Neuronal stem cell (in vitro differentiated cells): Measurements from ENCODE around the gene NBDY.

ENCODE experiments used
- DNase-seq: peaks from one replicate; pipeline ENCODE4 v3.0.0-alpha.2; 2013; ENCODE audit warnings: low spot score
- H2AFZ ChIP-seq: one replicate; pipeline ENCODE4 v1.6.1; 2013; ENCODE audit warnings: mild to moderate bottlenecking, low read length, inconsistent platforms
- H2AK5ac ChIP-seq: 2 replicates; pipeline ENCODE4 v1.6.1; 2013; ENCODE audit warnings: low read depth, mild to moderate bottlenecking, inconsistent platforms, low read length, moderate library complexity, mixed read lengths
- H2BK120ac ChIP-seq: 2 replicates; pipeline ENCODE4 v1.6.1; 2013; ENCODE audit warnings: low read depth, mild to moderate bottlenecking, inconsistent platforms, low read length, moderate library complexity, mixed read lengths
- H2BK12ac ChIP-seq: one replicate; pipeline ENCODE4 v1.6.1; 2013; ENCODE audit warnings: low read length, inconsistent platforms
- H2BK15ac ChIP-seq: 2 replicates; pipeline ENCODE4 v1.6.1; 2013; ENCODE audit warnings: mild to moderate bottlenecking, low read length, inconsistent platforms, mixed read lengths
- H2BK5ac ChIP-seq: one replicate; pipeline ENCODE4 v1.6.1; 2013; ENCODE audit warnings: inconsistent platforms, mild to moderate bottlenecking, low read length, moderate library complexity
- H3K14ac ChIP-seq: one replicate; pipeline ENCODE4 v1.6.1; 2013; ENCODE audit warnings: low read length, inconsistent platforms
- H3K18ac ChIP-seq: 2 replicates; pipeline ENCODE4 v1.6.1; 2013; ENCODE audit warnings: low read length, inconsistent platforms
- H3K23ac ChIP-seq: 2 replicates; pipeline ENCODE4 v1.6.1; 2013; ENCODE audit warnings: low read depth, mild to moderate bottlenecking, mixed read lengths, low read length, inconsistent platforms; ENCODE audit not compliant: poor library complexity
- H3K27ac ChIP-seq: replicated peaks from 3 replicates; pipeline ENCODE4 v1.5.1; 2013; ENCODE audit warnings: low read length, inconsistent platforms
- H3K27me3 ChIP-seq, 3 experiments: 2 replicates each; pipeline ENCODE4 v1.6.1; 2013; ENCODE audit warnings: low read length in 3 of 3, mild to moderate bottlenecking in 2 of 3, inconsistent platforms in 1 of 3, low read depth in 1 of 3, mixed read lengths in 1 of 3, moderate library complexity in 1 of 3; ENCODE audit not compliant: control insufficient read depth in 3 of 3, insufficient read depth in 3 of 3
- H3K36me3 ChIP-seq, 2 donors: replicated peaks in 1 of 2; 2 replicates each; pipeline ENCODE4 v1.6.1; 2013; ENCODE audit warnings: low read length in 2 of 2; ENCODE audit not compliant: control insufficient read depth in 2 of 2, insufficient read depth in 2 of 2
- H3K4ac ChIP-seq: 2 replicates; pipeline ENCODE4 v1.6.1; 2013; ENCODE audit warnings: inconsistent platforms, mild to moderate bottlenecking, low read length, moderate library complexity
- H3K4me1 ChIP-seq, 2 donors: 1 replicate in 1 of 2; 2 replicates in 1 of 2; pipeline ENCODE4 v1.6.1; 2013; ENCODE audit warnings: low read length in 2 of 2, low read depth in 1 of 2; ENCODE audit not compliant: control insufficient read depth in 2 of 2, insufficient read depth in 1 of 2
- H3K4me2 ChIP-seq: one replicate; pipeline ENCODE4 v1.6.1; 2013; ENCODE audit warnings: mild to moderate bottlenecking, low read length, inconsistent platforms; ENCODE audit not compliant: insufficient read depth, poor library complexity, severe bottlenecking
- H3K4me3 ChIP-seq, 2 donors: 2 replicates each; pipeline ENCODE4 v1.5.1; 2013; ENCODE audit warnings: low read length in 2 of 2, mild to moderate bottlenecking in 2 of 2, inconsistent platforms in 1 of 2, moderate library complexity in 1 of 2
- H3K79me1 ChIP-seq: one replicate; pipeline ENCODE4 v1.6.1; 2013; ENCODE audit warnings: low read depth, mild to moderate bottlenecking, inconsistent platforms, low read length, moderate library complexity
- H3K9ac ChIP-seq: one replicate; pipeline ENCODE4 v1.6.1; 2013; ENCODE audit warnings: mild to moderate bottlenecking, low read depth, low read length, inconsistent platforms; ENCODE audit not compliant: poor library complexity
- H3K9me3 ChIP-seq, 2 donors: replicated peaks in 1 of 2; 2 replicates each; pipeline versions ENCODE3 to v1.6.1; 2013; ENCODE audit warnings: low read length in 2 of 2, mild to moderate bottlenecking in 2 of 2, inconsistent platforms in 1 of 2, low read depth in 1 of 2, mixed read lengths in 1 of 2, moderate library complexity in 1 of 2; ENCODE audit not compliant: control insufficient read depth in 2 of 2, insufficient read depth in 1 of 2
- H4K8ac ChIP-seq: one replicate; pipeline ENCODE4 v1.6.1; 2013; ENCODE audit warnings: low read depth, mild to moderate bottlenecking, inconsistent platforms, low read length, moderate library complexity
- H4K91ac ChIP-seq: one replicate; pipeline ENCODE4 v1.6.1; 2013; ENCODE audit warnings: low read length, low read depth, mild to moderate bottlenecking, inconsistent platforms; ENCODE audit not compliant: poor library complexity
- WGBS, 2 donors: extraction: QIAGEN DNeasy Blood & Tissue Kit; methylation state at CpG; one replicate each; pipeline ENCODE4 v1.1.7; 2013; ENCODE audit warnings: missing lambda C conversion rate in 2 of 2, mixed read lengths in 1 of 2; ENCODE audit not compliant: insufficient read length in 2 of 2, insufficient replicate concordance in 1 of 2; ENCODE audit errors: extremely low coverage in 2 of 2; 5-methylcytosine and 5-hydroxymethylcytosine counted together

NBDY gene

DNA sequence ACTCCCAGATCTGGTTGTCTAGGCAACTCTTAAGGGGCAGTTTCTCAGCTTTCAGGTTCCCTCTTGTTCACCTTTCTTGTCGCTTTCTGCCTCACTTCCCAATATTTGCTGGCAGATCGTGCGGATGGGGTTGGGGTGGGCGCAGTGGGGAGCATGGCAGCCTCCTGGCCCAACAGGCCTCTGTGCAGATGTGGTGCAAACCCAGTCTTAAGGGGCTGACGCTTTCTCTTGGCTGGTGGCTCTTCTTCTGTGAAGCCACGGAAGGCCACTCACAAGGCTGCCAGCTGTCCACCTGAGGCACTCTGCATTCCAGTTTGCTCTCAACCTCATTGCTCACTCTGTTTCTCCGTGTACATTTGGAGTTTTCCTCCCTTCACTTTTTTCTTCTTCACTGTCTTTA lies 61.7 kb downstream of the NBDY start:
- Histone ChIP-seq H2BK5ac (no peak overlapping the region), H3K14ac (no peak overlapping the region), H3K79me1 (no peaks in the 10 kb centered on the region), H3K23ac (no peak overlapping the region), H2BK15ac (no peak overlapping the region), H3K36me3 (peaks cover 3 to 43% of the 10 kb centered on the region in 2 donors), H2BK120ac (no peak overlapping the region), H2AK5ac (no peak overlapping the region), H3K9ac (no peak overlapping the region), H4K8ac (no peak overlapping the region), H3K4me3 (no peak overlapping the region), H3K27ac (no peak overlapping the region), H3K4me2 (no peak overlapping the region), H4K91ac (no peak overlapping the region), H2BK12ac (no peak overlapping the region), H3K27me3 (peaks cover 0 to 12% (median 0%) of the 10 kb centered on the region in 3 experiments), H2AFZ (no peak overlapping the region), H3K18ac (no peak overlapping the region), H3K4ac (no peak overlapping the region), H3K4me1 (no peaks in the 10 kb centered on the region), H3K9me3 (no peaks in the 10 kb centered on the region)
- DNase-seq = no peak
- WGBS, 2 donors = no CpG with 5 or more reads among the region's 7 CpGs

DNA sequence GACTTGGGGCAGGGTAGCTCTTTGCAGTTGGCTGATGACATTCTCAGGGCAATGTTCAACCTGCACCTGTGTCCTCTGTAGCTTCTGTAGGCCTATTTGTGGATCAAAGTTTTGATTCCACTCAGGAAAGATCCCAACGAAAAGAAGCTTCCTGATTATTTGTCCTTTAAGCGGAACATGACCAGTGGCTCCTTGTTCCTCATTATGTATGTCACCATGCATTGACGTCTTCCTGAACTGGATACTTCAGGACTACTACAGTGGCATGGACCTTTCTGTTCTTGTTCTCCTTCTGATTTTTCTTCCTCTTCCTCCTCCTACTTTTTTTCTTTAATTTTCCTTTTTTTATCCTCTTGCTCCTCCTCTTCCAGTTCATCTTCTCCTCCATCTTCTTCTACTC lies 62.4 kb downstream of the NBDY start:
- peaks cover 0 to 10% (median 0%) of the 10 kb centered on the region in 3 experiments for H3K27me3 ChIP-seq
- no peak overlapping the region for H2BK15ac ChIP-seq
- no peaks in the 10 kb centered on the region for H3K9me3 ChIP-seq
- H3K36me3 ChIP-seq = peaks cover 3 to 43% of the 10 kb centered on the region in 2 donors
- H3K4me1 ChIP-seq = no peaks in the 10 kb centered on the region
- no peak overlapping the region for H2AFZ ChIP-seq
- no peak overlapping the region for H3K18ac ChIP-seq
- no peak overlapping the region for H2BK5ac ChIP-seq
- no peak overlapping the region for H3K4me3 ChIP-seq
- H2AK5ac ChIP-seq = no peak overlapping the region
- no peak overlapping the region for H3K23ac ChIP-seq
- no peak overlapping the region for H3K9ac ChIP-seq
- H2BK120ac ChIP-seq = no peak overlapping the region
- no peak overlapping the region for H4K8ac ChIP-seq
- no CpG with 5 or more reads among the region's 3 CpGs for WGBS, 2 donors
- no peak overlapping the region for H3K14ac ChIP-seq
- DNase-seq = no peak
- no peaks in the 10 kb centered on the region for H3K79me1 ChIP-seq
- H3K27ac ChIP-seq = no peak overlapping the region
- H4K91ac ChIP-seq = no peak overlapping the region
- no peak overlapping the region for H3K4ac ChIP-seq
- H2BK12ac ChIP-seq = no peak overlapping the region
- H3K4me2 ChIP-seq = no peak overlapping the region

DNA sequence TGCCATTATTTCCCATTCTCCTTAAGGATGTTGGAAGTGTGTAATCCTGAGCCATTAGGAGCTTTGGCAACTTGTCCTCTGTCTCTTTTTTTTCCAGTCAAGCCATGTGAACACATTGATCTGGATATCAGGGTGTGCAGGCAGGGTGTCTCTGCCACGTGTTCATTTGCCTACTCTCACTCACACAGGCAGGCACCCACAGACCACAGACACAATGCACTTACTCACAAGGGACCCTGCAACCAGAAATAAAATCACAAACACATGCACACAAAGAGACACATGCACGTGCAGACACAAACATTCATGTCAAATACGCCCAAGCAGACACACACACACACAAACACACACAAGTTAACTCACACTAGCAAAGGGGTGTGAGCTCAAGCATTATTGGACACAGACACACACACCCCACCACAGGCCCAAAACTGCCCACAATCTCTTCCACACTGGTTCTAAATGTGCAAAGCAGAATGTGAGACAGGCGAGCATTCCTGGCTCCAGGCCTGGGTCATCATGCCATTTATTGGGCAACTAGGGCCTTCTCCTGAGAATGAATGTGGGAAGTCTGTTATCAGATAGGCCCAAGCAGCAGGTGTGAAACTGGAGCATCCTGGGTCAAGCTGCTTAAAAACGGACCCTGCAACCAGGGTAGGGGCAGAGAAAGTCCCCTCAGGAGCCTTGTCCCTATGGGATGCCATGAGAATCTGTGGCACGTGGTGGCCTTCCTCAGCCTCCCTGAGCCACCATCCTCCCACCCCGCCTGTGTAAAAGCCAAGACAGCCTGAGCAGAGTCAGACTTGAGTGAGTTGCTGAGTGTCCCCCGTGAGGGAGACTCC lies 63.4 kb downstream of the NBDY start:
- Histone ChIP-seq H4K91ac (no peak overlapping the region), H3K36me3 (peaks cover 3 to 35% of the 10 kb centered on the region in 2 donors), H3K9me3 (no peaks in the 10 kb centered on the region), H2AK5ac (no peak overlapping the region), H3K14ac (no peak overlapping the region), H3K27ac (no peak overlapping the region), H2BK15ac (no peak overlapping the region), H3K23ac (no peak overlapping the region), H3K4me2 (no peak overlapping the region), H3K4me3 (no peak overlapping the region), H3K79me1 (no peaks in the 10 kb centered on the region), H2BK5ac (no peak overlapping the region), H4K8ac (no peak overlapping the region), H2AFZ (no peak overlapping the region), H2BK120ac (no peak overlapping the region), H3K4ac (no peak overlapping the region), H3K18ac (no peak overlapping the region), H3K4me1 (no peaks in the 10 kb centered on the region), H2BK12ac (no peak overlapping the region), H3K27me3 (peaks cover 0 to 10% (median 0%) of the 10 kb centered on the region in 3 experiments), H3K9ac (no peak overlapping the region)
- WGBS, 2 donors = no CpG with 5 or more reads among the region's 8 CpGs
- no peak for DNase-seq

DNA sequence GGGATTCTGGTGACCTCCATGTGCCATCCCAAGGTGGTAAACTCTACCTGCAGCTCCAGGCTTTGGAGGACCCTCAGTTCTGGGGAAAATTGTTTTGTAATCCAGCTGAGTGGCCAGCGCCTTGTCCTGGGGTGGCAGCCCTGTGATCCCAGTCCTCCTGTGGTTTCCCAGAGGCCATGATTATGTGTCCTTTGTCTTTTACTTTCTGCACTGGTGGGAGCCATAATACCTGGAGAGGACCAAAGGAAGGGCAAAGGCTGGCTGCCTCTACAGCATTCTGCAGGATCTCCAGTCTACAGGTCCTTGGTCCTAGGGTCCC lies 64.0 kb downstream of the NBDY start:
- H3K9me3 ChIP-seq = no peaks in the 10 kb centered on the region
- no peak overlapping the region for H3K4ac ChIP-seq
- H2BK5ac ChIP-seq = no peak overlapping the region
- H2AK5ac ChIP-seq = no peak overlapping the region
- no peak for DNase-seq
- H3K27ac ChIP-seq = no peak overlapping the region
- no peak overlapping the region for H3K4me2 ChIP-seq
- no peak overlapping the region for H4K8ac ChIP-seq
- no peak overlapping the region for H3K4me3 ChIP-seq
- no peak overlapping the region for H2BK15ac ChIP-seq
- no peak overlapping the region for H2AFZ ChIP-seq
- no peak overlapping the region for H4K91ac ChIP-seq
- no peak overlapping the region for H3K23ac ChIP-seq
- no peaks in the 10 kb centered on the region for H3K79me1 ChIP-seq
- WGBS, 2 donors = no CpG with 5 or more reads among the region's 1 CpG
- H3K36me3 ChIP-seq = peaks cover 3 to 33% of the 10 kb centered on the region in 2 donors
- no peak overlapping the region for H3K18ac ChIP-seq
- no peak overlapping the region for H2BK120ac ChIP-seq
- H3K14ac ChIP-seq = no peak overlapping the region
- no peak overlapping the region for H3K9ac ChIP-seq
- no peak overlapping the region for H2BK12ac ChIP-seq
- peaks cover 0 to 11% (median 0%) of the 10 kb centered on the region in 3 experiments for H3K27me3 ChIP-seq
- H3K4me1 ChIP-seq = no peaks in the 10 kb centered on the region
